ENCODE measurements around the gene MDM4. TPM values are rescaled to one million over a fixed set of nuclear protein-coding genes. Genes with fewer than 3 reads are reported as not detected.

MDM4 gene
- total RNA-seq, 4 donors from 2014 or later, result 13.2 to 62.8 (median 23.8) TPM

DNA sequence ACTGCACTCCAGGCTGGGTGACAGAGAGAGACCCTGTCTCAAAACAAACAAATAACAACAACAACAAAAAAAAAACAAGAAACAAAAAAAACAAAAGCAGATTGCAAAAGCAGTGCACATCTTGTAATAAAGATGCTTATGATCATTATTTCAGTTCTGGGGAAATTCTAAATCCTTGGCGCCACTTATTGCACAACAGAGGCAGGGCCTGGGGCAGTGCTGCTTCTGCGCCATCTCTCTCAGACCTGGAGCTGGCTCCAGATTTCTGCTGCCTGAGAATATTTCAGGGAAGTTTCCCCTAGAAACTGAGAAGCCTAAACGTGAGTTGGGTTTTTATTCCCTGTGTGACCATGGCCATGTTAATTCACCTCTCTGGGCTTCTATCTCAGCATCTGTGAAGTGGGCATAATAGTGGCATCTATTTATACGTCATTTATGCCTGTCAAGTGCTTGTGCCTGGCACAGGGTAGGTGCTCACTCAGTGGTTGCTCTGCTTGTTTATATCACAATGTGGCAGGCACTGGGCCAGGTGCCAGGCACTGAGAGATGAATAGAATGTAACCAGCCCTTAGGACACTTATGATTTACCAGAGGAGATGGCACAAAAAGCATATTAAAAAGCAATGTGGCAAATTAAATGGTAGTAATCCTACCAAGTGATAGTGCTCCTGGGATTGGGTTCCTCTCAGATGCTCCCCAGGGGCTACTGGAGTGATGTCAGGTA, 67.9 kb downstream of the MDM4 start:
- Histone ChIP-seq H3K27me3 (no peaks in the 10 kb centered on the region), H3K9me3 (no peaks in the 10 kb centered on the region), H3K36me3 (no peaks in the 10 kb centered on the region), H3K4me3 (no peak overlapping the region), H3K27ac (no peak overlapping the region), H3K4me1 (peaks cover 0 to 22% (median 0%) of the 10 kb centered on the region in 3 donors)
- DNase-seq, result no peak
- TF ChIP-seq, protein P1, sequence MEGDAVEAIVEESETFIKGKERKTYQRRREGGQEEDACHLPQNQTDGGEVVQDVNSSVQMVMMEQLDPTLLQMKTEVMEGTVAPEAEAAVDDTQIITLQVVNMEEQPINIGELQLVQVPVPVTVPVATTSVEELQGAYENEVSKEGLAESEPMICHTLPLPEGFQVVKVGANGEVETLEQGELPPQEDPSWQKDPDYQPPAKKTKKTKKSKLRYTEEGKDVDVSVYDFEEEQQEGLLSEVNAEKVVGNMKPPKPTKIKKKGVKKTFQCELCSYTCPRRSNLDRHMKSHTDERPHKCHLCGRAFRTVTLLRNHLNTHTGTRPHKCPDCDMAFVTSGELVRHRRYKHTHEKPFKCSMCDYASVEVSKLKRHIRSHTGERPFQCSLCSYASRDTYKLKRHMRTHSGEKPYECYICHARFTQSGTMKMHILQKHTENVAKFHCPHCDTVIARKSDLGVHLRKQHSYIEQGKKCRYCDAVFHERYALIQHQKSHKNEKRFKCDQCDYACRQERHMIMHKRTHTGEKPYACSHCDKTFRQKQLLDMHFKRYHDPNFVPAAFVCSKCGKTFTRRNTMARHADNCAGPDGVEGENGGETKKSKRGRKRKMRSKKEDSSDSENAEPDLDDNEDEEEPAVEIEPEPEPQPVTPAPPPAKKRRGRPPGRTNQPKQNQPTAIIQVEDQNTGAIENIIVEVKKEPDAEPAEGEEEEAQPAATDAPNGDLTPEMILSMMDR (IDR thresholded peaks at IDR 0.05), result no peak
- no peak for TF ChIP-seq POLR2A (IDR thresholded peaks at IDR 0.05)
- intact Hi-C loops (cut with DNase I), result no loop called here
- WGBS, 2 donors, result 31 to 44% methylated on average over 4 of the region's 4 CpGs

DNA sequence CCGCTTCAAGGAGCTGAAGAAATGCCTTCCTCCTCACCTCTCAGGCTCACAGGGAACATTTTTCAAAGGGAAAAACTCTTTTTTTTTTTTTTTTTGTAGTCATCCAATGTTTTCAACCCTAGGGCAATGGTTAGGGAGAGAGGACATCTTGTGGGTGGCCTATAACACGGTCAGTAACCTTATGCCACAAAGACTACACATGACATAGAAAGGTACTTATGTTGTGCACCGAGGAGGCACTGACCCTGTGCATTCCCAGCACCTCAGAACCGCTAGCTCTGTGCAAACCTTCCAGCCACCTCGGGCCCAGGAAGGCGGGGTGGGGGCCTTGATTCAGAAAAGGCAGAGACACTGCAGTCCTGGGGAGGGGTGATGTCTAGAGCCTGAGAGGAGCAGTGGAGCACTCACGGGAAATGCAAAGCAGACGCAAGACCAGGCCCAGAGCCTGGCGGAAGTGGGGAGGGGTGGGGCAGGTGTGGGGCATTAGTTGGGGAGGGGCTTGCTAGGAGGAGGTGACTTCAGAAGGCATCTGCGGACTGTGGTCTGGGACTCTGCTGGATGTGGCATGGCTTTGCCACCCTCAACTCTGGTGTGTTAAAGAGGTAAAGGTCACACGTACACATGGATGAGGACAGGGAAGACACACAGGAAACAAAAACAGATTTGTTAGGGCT, 68.6 kb downstream of the MDM4 start:
- no peak overlapping the region for H3K4me3 ChIP-seq
- H3K36me3 ChIP-seq, result no peaks in the 10 kb centered on the region
- intact Hi-C loops (cut with DNase I), result no loop called here
- no peak overlapping the region for H3K27ac ChIP-seq
- no peaks in the 10 kb centered on the region for H3K27me3 ChIP-seq
- H3K9me3 ChIP-seq, result no peaks in the 10 kb centered on the region
- no peak for DNase-seq
- WGBS, 2 donors, result 76 to 81% methylated on average over 7 to 11 of the region's 11 CpGs
- TF ChIP-seq, protein P1 (IDR thresholded peaks at IDR 0.05), result no peak
- no peak for TF ChIP-seq POLR2A (IDR thresholded peaks at IDR 0.05)
- peaks cover 0 to 14% (median 0%) of the 10 kb centered on the region in 3 donors for H3K4me1 ChIP-seq

DNA sequence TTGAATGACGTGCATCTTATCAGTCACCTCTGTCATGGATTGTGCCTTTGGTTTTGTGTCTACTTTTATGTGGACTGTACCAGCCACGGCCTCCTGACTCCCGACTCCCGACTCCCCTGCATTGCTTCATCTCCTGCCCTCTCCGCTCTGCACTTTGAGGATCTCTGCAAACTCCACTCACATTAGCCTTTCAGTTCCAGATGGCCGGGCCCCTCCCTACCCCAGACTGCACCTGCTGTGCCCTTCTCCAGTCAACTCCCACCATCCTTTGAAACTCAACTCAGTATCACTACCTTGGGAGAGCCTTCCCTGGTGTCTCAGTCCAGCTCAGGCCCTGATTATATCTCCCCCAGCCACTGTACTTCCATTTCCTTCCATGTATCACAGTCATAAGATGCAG, 71.4 kb downstream of the MDM4 start:
- 93 to 96% methylated on average over 5 to 6 of the region's 6 CpGs for WGBS, 2 donors
- H3K36me3 ChIP-seq, result no peaks in the 10 kb centered on the region
- H3K27me3 ChIP-seq, result no peaks in the 10 kb centered on the region
- intact Hi-C loops (cut with DNase I), result no loop called here
- no peak overlapping the region for H3K27ac ChIP-seq
- peaks cover 0 to 23% (median 0%) of the 10 kb centered on the region in 3 donors for H3K4me1 ChIP-seq
- H3K4me3 ChIP-seq, result no peak overlapping the region
- TF ChIP-seq POLR2A (IDR thresholded peaks at IDR 0.05), result no peak
- TF ChIP-seq, protein P1 (IDR thresholded peaks at IDR 0.05), result no peak
- DNase-seq, result no peak
- no peaks in the 10 kb centered on the region for H3K9me3 ChIP-seq

DNA sequence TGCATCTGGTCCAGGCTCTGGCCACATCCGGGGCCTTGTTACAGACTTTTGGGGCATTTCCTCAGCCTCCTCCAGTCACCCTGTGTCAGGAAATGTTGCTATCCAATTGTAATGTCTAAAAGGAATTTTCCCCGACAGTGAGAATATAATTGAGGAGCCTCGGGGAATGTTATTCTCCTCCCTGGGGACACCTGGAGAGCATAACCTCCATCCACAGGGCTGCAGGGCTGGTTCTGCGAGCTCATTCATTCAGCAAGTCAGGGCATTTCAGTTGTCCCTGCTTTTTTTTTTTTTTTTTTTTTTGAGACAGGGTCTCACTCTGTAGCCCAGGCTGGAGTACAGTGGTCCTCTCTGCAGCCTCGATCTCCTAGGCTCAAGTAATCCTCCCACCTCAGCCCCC, 72.6 kb downstream of the MDM4 start:
- no peak for TF ChIP-seq POLR2A (IDR thresholded peaks at IDR 0.05)
- TF ChIP-seq, protein P1 (IDR thresholded peaks at IDR 0.05), result no peak
- Histone ChIP-seq H3K9me3 (no peaks in the 10 kb centered on the region), H3K4me3 (no peak overlapping the region), H3K4me1 (peaks cover 0 to 24% (median 0%) of the 10 kb centered on the region in 3 donors), H3K36me3 (no peaks in the 10 kb centered on the region), H3K27me3 (no peaks in the 10 kb centered on the region), H3K27ac (no peak overlapping the region)
- no peak for DNase-seq
- intact Hi-C loops (cut with DNase I), result no loop called here
- 49 to 52% methylated on average over 4 of the region's 5 CpGs for WGBS, 2 donors

DNA sequence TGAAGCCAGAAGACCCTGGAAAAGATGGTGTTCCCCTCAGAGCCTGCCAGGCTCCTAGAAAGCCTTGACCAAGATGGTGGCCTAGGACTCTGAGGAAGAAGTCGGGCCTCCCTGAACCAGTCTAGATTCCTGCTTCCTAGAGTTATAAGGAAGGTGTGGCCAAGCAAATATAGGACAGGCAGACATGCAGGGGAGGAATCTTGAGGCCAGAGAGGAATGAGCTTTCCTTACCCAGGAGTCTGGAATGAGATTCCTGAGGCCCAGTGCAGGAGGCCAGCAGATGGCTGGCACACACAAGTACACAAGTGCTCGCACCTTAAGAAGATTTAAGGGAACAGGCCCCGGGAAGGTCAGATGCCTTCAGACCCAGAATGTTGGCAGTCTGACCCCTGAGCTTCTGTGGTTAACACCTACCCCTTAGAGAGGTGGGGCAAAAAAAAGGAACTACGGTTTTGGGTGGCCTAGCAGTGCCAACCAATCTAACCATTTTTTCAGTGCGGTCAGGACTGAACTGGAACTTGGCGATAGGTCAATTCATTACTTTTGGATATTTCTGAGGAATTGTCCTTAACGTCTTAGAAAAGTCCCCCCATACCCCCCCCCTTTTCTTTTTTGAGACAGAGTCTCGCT, 73.3 kb downstream of the MDM4 start:
- no peak for DNase-seq
- Histone ChIP-seq H3K36me3 (no peaks in the 10 kb centered on the region), H3K9me3 (no peaks in the 10 kb centered on the region), H3K4me1 (peaks cover 0 to 17% (median 0%) of the 10 kb centered on the region in 3 donors), H3K4me3 (no peak overlapping the region), H3K27ac (no peak overlapping the region), H3K27me3 (no peaks in the 10 kb centered on the region)
- intact Hi-C loops (cut with DNase I), result no loop called here
- TF ChIP-seq POLR2A (IDR thresholded peaks at IDR 0.05), result no peak
- TF ChIP-seq, protein P1 (IDR thresholded peaks at IDR 0.05), result no peak
- WGBS, 2 donors, result 83 to 87% methylated on average over 6 to 8 of the region's 8 CpGs

Data from esophagus squamous epithelium (tissue), 5 donors.